K562 (cell line): ENCODE measurements around the gene GNB2. TPM values are rescaled to one million over a fixed set of nuclear protein-coding genes. Genes with fewer than 3 reads are reported as not detected.

Source experiments
- ATAC-seq: fragments of 200-7000 bp; cut with Tn5 transposase; 3 replicates; pipeline ENCODE4 v1.9.1; 2020; ENCODE audit warnings: moderate library complexity
- BruUV-seq: library from RNA; stranded (reverse); fragments of 400-500 nt; replicated peaks from 2 replicates; lab custom pipeline; 2021; lab: Mats Ljungman, UMichigan
- CTCF ChIA-PET: fragments of 300-600 bp; formaldehyde crosslinking; extraction: SDS; loops from one replicate; lab custom pipeline; 2021; ENCODE audit warnings: low intra/inter-chr PET ratio; lab: Yijun Ruan, JAX
- POLR2A ChIA-PET: fragments of 300-600, 350-650 bp; sonication (Branson Sonifier 250); formaldehyde crosslinking; extraction: SDS; loops from one replicate; lab custom pipeline; 2021; ENCODE audit warnings: antibody characterized with exemption, inconsistent platforms; lab: Yijun Ruan, JAX
- DNase-seq, 4 experiments: peaks; one replicate each; pipeline versions ENCODE4 v3.0.0 to v3.0.0-alpha.2; 2011 to 2018; ENCODE audit warnings: low spot score in 3 of 4, mixed read lengths in 3 of 4; ENCODE audit errors: extremely low read depth in 1 of 4
- FAIRE-seq: peaks from 2 replicates; lab custom pipeline; 2011; peaks lifted over from hg19 to GRCh38; lab: Jason Lieb, UNC
- H2AFZ ChIP-seq: 2 replicates; pipeline ENCODE4 v1.6.0; 2011; ENCODE audit warnings: low read depth, low read length, control low read depth, inconsistent platforms
- H3K27ac ChIP-seq: fragments of 200-600 bp; 3 replicates; pipeline ENCODE4 v1.8.0; 2011; ENCODE audit warnings: low read depth, mild to moderate bottlenecking, control low read depth, inconsistent platforms, low read length, moderate library complexity, mixed read lengths; ENCODE audit errors: extremely low read depth
- H3K27me3 ChIP-seq, 2 experiments: fragments of 300-600 bp in 1 of 2; 2 replicates in 1 of 2; 3 replicates in 1 of 2; pipeline versions ENCODE4 v1.6.0 to v1.8.0; 2011; ENCODE audit warnings: inconsistent platforms in 2 of 2, low read length in 2 of 2, mild to moderate bottlenecking in 1 of 2, mixed read lengths in 1 of 2, moderate library complexity in 1 of 2; ENCODE audit not compliant: control insufficient read depth in 2 of 2, insufficient read depth in 2 of 2
- H3K36me3 ChIP-seq: fragments of 300-600 bp; 3 replicates; pipeline ENCODE4 v1.8.0; 2011; ENCODE audit warnings: mild to moderate bottlenecking, low read length, inconsistent platforms; ENCODE audit not compliant: control insufficient read depth, insufficient read depth
- H3K4me1 ChIP-seq, 2 experiments: fragments of 200-600 bp in 1 of 2; replicated peaks in 1 of 2; 2 replicates in 1 of 2; 3 replicates in 1 of 2; pipeline versions ENCODE4 v1.5.1 to v1.8.0; 2011; ENCODE audit warnings: inconsistent platforms in 2 of 2, low read length in 2 of 2, mild to moderate bottlenecking in 1 of 2, mixed read lengths in 1 of 2, moderate library complexity in 1 of 2; ENCODE audit not compliant: control insufficient read depth in 2 of 2, insufficient read depth in 2 of 2
- H3K4me2 ChIP-seq: 2 replicates; pipeline ENCODE4 v1.6.1; 2011; ENCODE audit warnings: low read length, control low read depth, inconsistent platforms, mixed read lengths; ENCODE audit not compliant: insufficient read depth
- H3K4me3 ChIP-seq: fragments of 200-600 bp; sonication (generic), shearing (Covaris generic); 2 replicates; pipeline ENCODE4 v1.5.1; 2016; ENCODE audit warnings: control low read depth, inconsistent platforms
- H3K79me2 ChIP-seq: fragments of 200-600 bp; 3 replicates; pipeline ENCODE4 v1.8.0; 2011; ENCODE audit warnings: low read length, inconsistent platforms; ENCODE audit not compliant: control insufficient read depth, insufficient read depth
- H3K9ac ChIP-seq, 2 experiments: 2 replicates each; pipeline versions ENCODE4 v1.6.0 to v1.6.1; 2011; ENCODE audit warnings: low read depth in 2 of 2, low read length in 2 of 2, control low read depth in 1 of 2, inconsistent platforms in 1 of 2, mild to moderate bottlenecking in 1 of 2, mixed read lengths in 1 of 2; ENCODE audit not compliant: insufficient read depth in 1 of 2
- H3K9me1 ChIP-seq: one replicate; pipeline ENCODE4 v1.6.0; 2011; ENCODE audit warnings: inconsistent platforms, mild to moderate bottlenecking, low read length, moderate library complexity; ENCODE audit not compliant: control insufficient read depth, insufficient read depth
- H3K9me3 ChIP-seq: replicated peaks from 2 replicates; pipeline ENCODE4 v1.5.1; 2011; ENCODE audit warnings: low read depth, low read length, inconsistent platforms; ENCODE audit not compliant: control insufficient read depth, insufficient read depth
- H4K20me1 ChIP-seq: replicated peaks from 2 replicates; pipeline ENCODE4 v1.6.1; 2011; ENCODE audit warnings: low read length, inconsistent platforms, mixed read lengths; ENCODE audit not compliant: control insufficient read depth, insufficient read depth
- CBX3 ChIP-seq, 2 experiments: IDR thresholded peaks; 1 replicate in 1 of 2; 2 replicates in 1 of 2; pipeline ENCODE4 v1.6.1; 2012; ENCODE audit warnings: inconsistent platforms in 2 of 2, low read length in 2 of 2, borderline replicate concordance in 1 of 2, control low read depth in 1 of 2
- CCAR2 ChIP-seq: fragments of 200-400 bp; formaldehyde crosslinking; IDR thresholded peaks from 2 replicates; pipeline ENCODE4 v1.6.1; 2017; ENCODE audit warnings: mild to moderate bottlenecking, low read depth, low read length
- CREB1 ChIP-seq, 2 experiments: sonication (generic) in 1 of 2; formaldehyde crosslinking in 1 of 2; IDR thresholded peaks; 2 replicates each; pipeline versions ENCODE4 v1.6.1 to v1.8.0; 2012 to 2022; ENCODE audit warnings: inconsistent platforms in 1 of 2, mild to moderate bottlenecking in 1 of 2, missing genetic modification reagents in 1 of 2, moderate library complexity in 1 of 2
- HDAC6 ChIP-seq: IDR thresholded peaks from 2 replicates; pipeline ENCODE4 v1.6.1; 2012; ENCODE audit warnings: low read depth, mild to moderate bottlenecking, control low read depth, inconsistent platforms, low read length, moderate library complexity
- HNRNPK ChIP-seq: fragments of 200-400 bp; formaldehyde crosslinking; IDR thresholded peaks from one replicate; pipeline ENCODE4 v1.6.1; 2018; ENCODE audit warnings: mild to moderate bottlenecking, low read depth, low read length; ENCODE audit not compliant: poor library complexity, severe bottlenecking
- NFIX ChIP-seq: fragments of 250-450 bp; sonication (Bioruptor Pico); IDR thresholded peaks from 2 replicates; pipeline ENCODE4 v1.4.0; 2020; ENCODE audit warnings: low read depth, mild to moderate bottlenecking, moderate library complexity
- RFX5 ChIP-seq: IDR thresholded peaks from 2 replicates; pipeline ENCODE4 v1.6.1; 2011; ENCODE audit warnings: low read depth, mild to moderate bottlenecking, improper control_type of control experiment, low read length
- U2AF2 ChIP-seq: fragments of 200-400 bp; formaldehyde crosslinking; optimal IDR thresholded peaks from 2 replicates; pipeline ENCODE3; 2017; ENCODE audit warnings: low read depth, mild to moderate bottlenecking, low read length
- YBX1 ChIP-seq: fragments of 450-650 bp; IDR thresholded peaks from 2 replicates; pipeline ENCODE4 v1.7.1; 2016; ENCODE audit warnings: mild to moderate bottlenecking
- YY1 ChIP-seq, 3 experiments: IDR thresholded peaks; 2 replicates each; pipeline ENCODE4 v1.6.1; 2011; ENCODE audit warnings: low read length in 2 of 3, mild to moderate bottlenecking in 2 of 3, moderate library complexity in 2 of 3, borderline replicate concordance in 1 of 3, control low read depth in 1 of 3, low read depth in 1 of 3; ENCODE audit not compliant: insufficient read depth in 3 of 3, insufficient replicate concordance in 2 of 3, control insufficient read depth in 1 of 3, insufficient read length in 1 of 3; ENCODE audit errors: extremely low read depth in 1 of 3
- whole genome bisulfite sequencing: fragments of 100-300 bp; shearing (Covaris generic); methylation state at CpG from one replicate; pipeline ENCODE4 v1.1.6; 2016; ENCODE audit warnings: low coverage, mixed read lengths; ENCODE audit not compliant: insufficient coverage; ENCODE audit errors: missing lambda C conversion rate; 5-methylcytosine and 5-hydroxymethylcytosine counted together
- in situ Hi-C: fragments of 300-500 bp; cut with MboI; formaldehyde crosslinking; loops from 4 replicates; pipeline ENCODE4 v1.15.0; 2018; ENCODE audit warnings: inconsistent platforms, mixed read lengths
- intact Hi-C: fragments of 100-400 bp; cut with micrococcal nuclease; formaldehyde crosslinking; loops from 2 replicates; pipeline ENCODE4 v1.14.2; 2022
- polyA plus RNA-seq, 8 experiments: library from polyadenylated mRNA; depleted of rRNA in 4 of 8; stranded (reverse) in 5 of 8; unstranded in 3 of 8; fragments of >200 nt; fragmentation: Nextera tagmentation in 2 of 8; fragmentation: Illumina TruSeq in 1 of 8; extraction: Ambion mirVana in 2 of 8; extraction: Trizol in 1 of 8; gene quantifications; 2 replicates each; pipeline versions ENCODE4 v1.2.1 to v1.2.3, GENCODE V29; 2011 to 2014; ENCODE audit warnings: inconsistent platforms in 1 of 8, missing spikeins in 1 of 8
- total RNA-seq, 7 experiments: library from RNA; depleted of rRNA in 6 of 7; stranded (reverse); fragments of >200 nt in 6 of 7; fragmentation: Illumina TruSeq in 2 of 7; extraction: Trizol in 2 of 7; gene quantifications; 2 replicates each; pipeline versions ENCODE4 v1.2.1 to v1.2.3, GENCODE V29; 2011 to 2021; ENCODE audit warnings: low replicate concordance in 1 of 7
- TF ChIP-seq, protein P1 (sequence below), 2 experiments: IDR thresholded peaks; 2 replicates each; pipeline ENCODE4 v1.6.1; 2011; ENCODE audit warnings: borderline replicate concordance in 1 of 2, control low read depth in 1 of 2, low read depth in 1 of 2, low read length in 1 of 2, mild to moderate bottlenecking in 1 of 2, mixed read lengths in 1 of 2, moderate library complexity in 1 of 2; ENCODE audit not compliant: insufficient read depth in 1 of 2, insufficient read length in 1 of 2, poor library complexity in 1 of 2, severe bottlenecking in 1 of 2; ENCODE audit errors: extremely low read depth in 1 of 2
- TF ChIP-seq, protein P2 (sequence below): fragments of 250-450 bp; sonication (Bioruptor Pico); IDR thresholded peaks from 2 replicates; pipeline ENCODE4 v1.6.1; 2021; ENCODE audit warnings: mild to moderate bottlenecking
- TF ChIP-seq, protein P3 (sequence below): fragments of 450-650 bp; formaldehyde crosslinking; IDR thresholded peaks from 2 replicates; pipeline ENCODE4 v1.4.0; 2020; ENCODE audit warnings: mild to moderate bottlenecking, moderate library complexity
- TF ChIP-seq, protein P4 (sequence below): fragments of 450-650 bp; formaldehyde crosslinking; conservative IDR thresholded peaks from 2 replicates; pipeline ENCODE4 v1.4.0; 2022; ENCODE audit warnings: mild to moderate bottlenecking, missing genetic modification characterization

GNB2 gene
- total and polyA plus RNA-seq, 9 of the 15 experiments (the other 6 are each of a cell fraction or from before 2014, with no cell fraction given) = 0.65 to 320 (median 104) TPM

DNA sequence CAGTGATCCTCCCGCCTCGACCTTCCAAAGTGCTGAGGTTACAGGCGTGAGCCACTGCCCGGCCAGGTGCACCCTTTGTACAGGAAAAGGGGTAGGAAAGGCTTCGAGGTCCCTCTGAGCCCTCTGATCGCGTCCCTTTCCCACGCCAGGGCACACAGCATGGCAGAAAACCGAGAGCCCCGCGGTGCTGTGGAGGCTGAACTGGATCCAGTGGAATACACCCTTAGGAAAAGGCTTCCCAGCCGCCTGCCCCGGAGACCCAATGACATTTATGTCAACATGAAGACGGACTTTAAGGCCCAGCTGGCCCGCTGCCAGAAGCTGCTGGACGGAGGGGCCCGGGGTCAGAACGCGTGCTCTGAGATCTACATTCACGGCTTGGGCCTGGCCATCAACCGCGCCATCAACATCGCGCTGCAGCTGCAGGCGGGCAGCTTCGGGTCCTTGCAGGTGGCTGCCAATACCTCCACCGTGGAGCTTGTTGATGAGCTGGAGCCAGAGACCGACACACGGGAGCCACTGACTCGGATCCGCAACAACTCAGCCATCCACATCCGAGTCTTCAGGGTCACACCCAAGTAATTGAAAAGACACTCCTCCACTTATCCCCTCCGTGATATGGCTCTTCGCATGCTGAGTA lies 33.3 kb downstream of the GNB2 start:
- WGBS = 2% methylated on average over 34 of the region's 34 CpGs
- H3K4me3 ChIP-seq = peak overlapping the region; percentile 66
- peak overlapping the region; percentile 83 to 96 for H3K9ac ChIP-seq
- no peaks in the 10 kb centered on the region for H3K9me1 ChIP-seq
- in situ Hi-C loops = loop anchor here (5.0 kb wide), 1 partner anchor 146 kb away; the partner anchor contains the start of gene SLC12A9
- ChIA-PET POLR2A (interaction anchor here (0.6 to 2.8 kb wide), 5 partner anchors 8 to 165 kb away, joined by 3 to 11 read pairs (median 4); partner anchors contain the start of genes FBXO24 and LRCH4), CTCF (interaction anchor here (2.4 kb wide), 1 partner anchor 145 kb away, joined by 22 read pairs; the partner anchor contains the start of gene SLC12A9)
- peak overlapping the region; percentile 98 for H3K4me2 ChIP-seq
- H3K9me3 ChIP-seq = no peaks in the 10 kb centered on the region
- H3K36me3 ChIP-seq = peaks cover 22% of the 10 kb centered on the region
- DNase-seq (peak in 3 of 4 experiments; percentile 64 to 79 (median 69)), ATAC-seq (peak; percentile 9), FAIRE-seq (peak; percentile 42)
- peaks cover 25% of the 10 kb centered on the region for H3K79me2 ChIP-seq
- peak overlapping the region; percentile 83 for H3K27ac ChIP-seq
- intact Hi-C loops = loop anchor here (5.0 kb wide), 1 partner anchor 96 kb away; no protein-coding TSS in a partner anchor
- H3K27me3 ChIP-seq = 0 out of 5 replicates have a peak, but pooled peaks cover 0 to 3% of the 10 kb centered on the region in 2 experiments
- BruUV-seq = no TSS peak
- H3K4me1 ChIP-seq = peaks cover 6 to 30% of the 10 kb centered on the region in 2 experiments; a peak in 4 of 5 replicates
- H2AFZ ChIP-seq = peak overlapping the region; percentile 78; the same call in 1 of the 2 replicates
- H4K20me1 ChIP-seq = 0 out of 2 replicates have a peak, but pooled peaks cover 4% of the 10 kb centered on the region
- 0 out of 2 replicates have a peak, but pooled peaks have one; percentile 32 for TF ChIP-seq CREB1 (IDR thresholded peaks at IDR 0.05)
- TF ChIP-seq CREB1 (CRISPR knock-in tag; IDR thresholded peaks at IDR 0.05) = 0 out of 2 replicates have a peak, but pooled peaks have one; percentile 8
- TF ChIP-seq HNRNPK = no peak
- TF ChIP-seq U2AF2 = no peak
- TF ChIP-seq, protein P1, sequence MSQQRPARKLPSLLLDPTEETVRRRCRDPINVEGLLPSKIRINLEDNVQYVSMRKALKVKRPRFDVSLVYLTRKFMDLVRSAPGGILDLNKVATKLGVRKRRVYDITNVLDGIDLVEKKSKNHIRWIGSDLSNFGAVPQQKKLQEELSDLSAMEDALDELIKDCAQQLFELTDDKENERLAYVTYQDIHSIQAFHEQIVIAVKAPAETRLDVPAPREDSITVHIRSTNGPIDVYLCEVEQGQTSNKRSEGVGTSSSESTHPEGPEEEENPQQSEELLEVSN (IDR thresholded peaks at IDR 0.05; ENCODE audit: borderline replicate concordance in 1 of 2, extremely low read depth in 1 of 2, insufficient read depth in 1 of 2, insufficient read length in 1 of 2, low read depth in 1 of 2, low read length in 1 of 2, poor library complexity in 1 of 2, severe bottlenecking in 1 of 2) = peak in 1 of 2 experiments; percentile 52
- TF ChIP-seq, protein P2, sequence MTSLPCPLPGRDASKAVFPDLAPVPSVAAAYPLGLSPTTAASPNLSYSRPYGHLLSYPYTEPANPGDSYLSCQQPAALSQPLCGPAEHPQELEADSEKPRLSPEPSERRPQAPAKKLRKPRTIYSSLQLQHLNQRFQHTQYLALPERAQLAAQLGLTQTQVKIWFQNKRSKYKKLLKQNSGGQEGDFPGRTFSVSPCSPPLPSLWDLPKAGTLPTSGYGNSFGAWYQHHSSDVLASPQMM = no peak
- TF ChIP-seq, protein P3, sequence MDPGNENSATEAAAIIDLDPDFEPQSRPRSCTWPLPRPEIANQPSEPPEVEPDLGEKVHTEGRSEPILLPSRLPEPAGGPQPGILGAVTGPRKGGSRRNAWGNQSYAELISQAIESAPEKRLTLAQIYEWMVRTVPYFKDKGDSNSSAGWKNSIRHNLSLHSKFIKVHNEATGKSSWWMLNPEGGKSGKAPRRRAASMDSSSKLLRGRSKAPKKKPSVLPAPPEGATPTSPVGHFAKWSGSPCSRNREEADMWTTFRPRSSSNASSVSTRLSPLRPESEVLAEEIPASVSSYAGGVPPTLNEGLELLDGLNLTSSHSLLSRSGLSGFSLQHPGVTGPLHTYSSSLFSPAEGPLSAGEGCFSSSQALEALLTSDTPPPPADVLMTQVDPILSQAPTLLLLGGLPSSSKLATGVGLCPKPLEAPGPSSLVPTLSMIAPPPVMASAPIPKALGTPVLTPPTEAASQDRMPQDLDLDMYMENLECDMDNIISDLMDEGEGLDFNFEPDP = no peak
- no peak for TF ChIP-seq CCAR2
- TF ChIP-seq YBX1 = no peak
- no peak for TF ChIP-seq HDAC6
- TF ChIP-seq, protein P4, sequence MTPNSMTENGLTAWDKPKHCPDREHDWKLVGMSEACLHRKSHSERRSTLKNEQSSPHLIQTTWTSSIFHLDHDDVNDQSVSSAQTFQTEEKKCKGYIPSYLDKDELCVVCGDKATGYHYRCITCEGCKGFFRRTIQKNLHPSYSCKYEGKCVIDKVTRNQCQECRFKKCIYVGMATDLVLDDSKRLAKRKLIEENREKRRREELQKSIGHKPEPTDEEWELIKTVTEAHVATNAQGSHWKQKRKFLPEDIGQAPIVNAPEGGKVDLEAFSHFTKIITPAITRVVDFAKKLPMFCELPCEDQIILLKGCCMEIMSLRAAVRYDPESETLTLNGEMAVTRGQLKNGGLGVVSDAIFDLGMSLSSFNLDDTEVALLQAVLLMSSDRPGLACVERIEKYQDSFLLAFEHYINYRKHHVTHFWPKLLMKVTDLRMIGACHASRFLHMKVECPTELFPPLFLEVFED (CRISPR knock-in tag) = no peak
- peak in 1 of 2 experiments; percentile 54; a peak in 1 of 3 replicates for TF ChIP-seq CBX3 (IDR thresholded peaks at IDR 0.05; ENCODE audit: borderline replicate concordance in 1 of 2, low read length in 2 of 2)
- peak in 1 of 3 experiments; percentile 48 for TF ChIP-seq YY1 (IDR thresholded peaks at IDR 0.05; ENCODE audit: borderline replicate concordance in 1 of 3, control insufficient read depth in 1 of 3, extremely low read depth in 1 of 3, insufficient read depth in 3 of 3, insufficient read length in 1 of 3, insufficient replicate concordance in 2 of 3, low read depth in 1 of 3, low read length in 2 of 3)
- no peak for TF ChIP-seq RFX5
- peak; percentile 80 for TF ChIP-seq NFIX
